GM10248 (cell line): ENCODE data around the gene VPS4B.

Source experiments
- CTCF ChIA-PET: fragments of 300-600 bp; sonication (Branson Sonifier 250); formaldehyde crosslinking; extraction: SDS; loops from one replicate; lab custom pipeline; 2021; ENCODE audit warnings: antibody characterized with exemption; lab: Yijun Ruan, JAX
- POLR2A ChIA-PET: fragments of 350-650 bp; sonication (Branson Sonifier 250); formaldehyde crosslinking; extraction: SDS; loops from one replicate; lab custom pipeline; 2020; ENCODE audit warnings: antibody characterized with exemption; lab: Yijun Ruan, JAX
- DNase-seq: peaks from one replicate; pipeline ENCODE4 v3.0.0; 2012; ENCODE audit errors: extremely low spot score
- CTCF ChIP-seq: IDR thresholded peaks from 2 replicates; pipeline ENCODE4 v1.5.1; 2012; ENCODE audit warnings: mild to moderate bottlenecking, low read depth; ENCODE audit errors: extremely low read depth, missing control alignments, control extremely low read depth

VPS4B gene

GRCh38 chr18:63346031-63346430, 76.2 kb downstream of the VPS4B start:
- no peak for DNase-seq
- no peak for TF ChIP-seq CTCF
- CTCF ChIA-PET = interaction anchor here (1.4 to 1.6 kb wide), 4 partner anchors 18 to 93 kb away, joined by 3 to 8 read pairs (median 4); no protein-coding TSS in a partner anchor
- POLR2A ChIA-PET = no interaction called here

- ChIA-PET POLR2A (no interaction called here), CTCF (interaction anchor here (1.1 to 1.4 kb wide), 4 partner anchors 22 to 328 kb away, joined by 3 to 4 read pairs (median 4); no protein-coding TSS in a partner anchor)
- no peak for DNase-seq
- no peak for TF ChIP-seq CTCF
Observed at GRCh38 chr18:63344918-63345317, 77.4 kb downstream of the VPS4B start.

GRCh38 chr18:63344263-63344662, 78.0 kb downstream of the VPS4B start:
- no peak for TF ChIP-seq CTCF
- POLR2A ChIA-PET = no interaction called here
- CTCF ChIA-PET = interaction anchor here (1.1 to 1.4 kb wide), 4 partner anchors 21 to 327 kb away, joined by 3 to 4 read pairs (median 4); no protein-coding TSS in a partner anchor
- DNase-seq = no peak

GRCh38 chr18:63342206-63342605, 80.1 kb downstream of the VPS4B start:
- CTCF ChIA-PET = interaction anchor here (0.6 to 4.4 kb wide), 7 partner anchors 10 to 325 kb away, joined by 3 to 50 read pairs (median 3); no protein-coding TSS in a partner anchor
- peak; percentile 50 for TF ChIP-seq CTCF
- DNase-seq = peak; percentile 70
- POLR2A ChIA-PET = interaction anchor here (0.6 to 0.7 kb wide), 2 partner anchors 9 to 500 kb away, joined by 3 to 4 read pairs; no protein-coding TSS in a partner anchor

GRCh38 chr18:63339920-63340484, 82.3 kb downstream of the VPS4B start:
- POLR2A ChIA-PET = no interaction called here
- TF ChIP-seq CTCF = peak; percentile 28
- CTCF ChIA-PET = interaction anchor here (0.8 to 4.4 kb wide), 20 partner anchors 9 to 331 kb away, joined by 3 to 50 read pairs (median 4); no protein-coding TSS in a partner anchor
- DNase-seq = no peak
